Astrocyte of the spinal cord (primary cell): ENCODE results near the gene ITGB7.

Experiments
- DNase-seq: peaks from one replicate; pipeline ENCODE4 v3.0.0; 2011; ENCODE audit warnings: low read depth, low spot score
- H3K4me3 ChIP-seq: 2 replicates; pipeline ENCODE4 v1.5.1; 2011; ENCODE audit warnings: low read depth, mild to moderate bottlenecking, low read length, moderate library complexity
- in situ Hi-C: cut with HindIII; loops from 2 replicates; pipeline ENCODE4 v1.10.0; 2017; ENCODE audit warnings: low sequenced_read_pairs
- TF ChIP-seq, protein P1 (sequence below): IDR thresholded peaks from 2 replicates; pipeline ENCODE4 v1.5.1; 2012; ENCODE audit warnings: low read depth, mild to moderate bottlenecking, low read length, inconsistent platforms

ITGB7 gene

DNA sequence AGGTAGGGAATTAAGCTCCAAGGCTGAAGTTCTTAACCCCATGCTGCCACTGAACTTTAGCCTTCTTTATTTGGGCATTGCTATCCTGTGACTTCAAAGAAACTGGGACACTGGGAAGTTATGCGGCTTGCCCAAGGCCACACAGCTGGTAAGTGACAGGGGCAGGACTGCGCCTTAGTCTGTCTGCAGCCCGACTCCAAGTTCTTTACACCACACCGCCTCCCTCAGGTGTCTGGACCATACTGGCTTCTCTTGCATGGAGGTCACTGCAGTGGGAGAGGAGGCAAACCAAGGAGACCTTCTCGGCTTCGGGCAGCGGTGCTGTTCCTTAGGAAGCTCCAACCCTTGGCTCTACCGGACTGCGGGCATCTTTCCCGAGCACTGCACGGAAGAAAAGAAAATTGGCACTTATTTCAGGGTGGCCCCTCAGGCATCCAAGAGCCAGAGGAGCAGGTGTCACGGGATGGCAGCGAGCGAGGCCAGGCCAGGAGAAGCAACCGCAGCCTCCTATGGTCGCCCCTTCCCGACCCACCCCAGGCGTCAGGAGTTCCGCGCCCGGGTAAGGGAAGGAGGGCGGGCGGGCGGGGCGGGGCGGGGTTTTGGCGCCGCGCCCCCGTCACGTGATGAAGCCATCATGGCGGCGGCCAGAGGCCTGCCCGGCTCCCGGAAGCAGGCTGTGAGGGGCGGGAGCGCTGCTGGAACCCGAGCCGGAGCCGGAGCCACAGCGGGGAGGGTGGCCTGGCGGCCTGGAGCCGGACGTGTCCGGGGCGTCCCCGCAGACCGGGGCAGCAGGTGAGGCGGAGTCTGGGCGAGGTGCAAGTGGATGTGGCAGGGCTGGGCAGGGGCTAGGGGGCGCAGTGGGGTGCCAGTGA lies 44.7 kb upstream of the ITGB7 start:
- H3K4me3 ChIP-seq, result peak overlapping the region; percentile 86
- in situ Hi-C loops, result no loop called here
- TF ChIP-seq, protein P1, sequence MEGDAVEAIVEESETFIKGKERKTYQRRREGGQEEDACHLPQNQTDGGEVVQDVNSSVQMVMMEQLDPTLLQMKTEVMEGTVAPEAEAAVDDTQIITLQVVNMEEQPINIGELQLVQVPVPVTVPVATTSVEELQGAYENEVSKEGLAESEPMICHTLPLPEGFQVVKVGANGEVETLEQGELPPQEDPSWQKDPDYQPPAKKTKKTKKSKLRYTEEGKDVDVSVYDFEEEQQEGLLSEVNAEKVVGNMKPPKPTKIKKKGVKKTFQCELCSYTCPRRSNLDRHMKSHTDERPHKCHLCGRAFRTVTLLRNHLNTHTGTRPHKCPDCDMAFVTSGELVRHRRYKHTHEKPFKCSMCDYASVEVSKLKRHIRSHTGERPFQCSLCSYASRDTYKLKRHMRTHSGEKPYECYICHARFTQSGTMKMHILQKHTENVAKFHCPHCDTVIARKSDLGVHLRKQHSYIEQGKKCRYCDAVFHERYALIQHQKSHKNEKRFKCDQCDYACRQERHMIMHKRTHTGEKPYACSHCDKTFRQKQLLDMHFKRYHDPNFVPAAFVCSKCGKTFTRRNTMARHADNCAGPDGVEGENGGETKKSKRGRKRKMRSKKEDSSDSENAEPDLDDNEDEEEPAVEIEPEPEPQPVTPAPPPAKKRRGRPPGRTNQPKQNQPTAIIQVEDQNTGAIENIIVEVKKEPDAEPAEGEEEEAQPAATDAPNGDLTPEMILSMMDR, result peak; percentile 45
- peak; percentile 74 for DNase-seq

DNA sequence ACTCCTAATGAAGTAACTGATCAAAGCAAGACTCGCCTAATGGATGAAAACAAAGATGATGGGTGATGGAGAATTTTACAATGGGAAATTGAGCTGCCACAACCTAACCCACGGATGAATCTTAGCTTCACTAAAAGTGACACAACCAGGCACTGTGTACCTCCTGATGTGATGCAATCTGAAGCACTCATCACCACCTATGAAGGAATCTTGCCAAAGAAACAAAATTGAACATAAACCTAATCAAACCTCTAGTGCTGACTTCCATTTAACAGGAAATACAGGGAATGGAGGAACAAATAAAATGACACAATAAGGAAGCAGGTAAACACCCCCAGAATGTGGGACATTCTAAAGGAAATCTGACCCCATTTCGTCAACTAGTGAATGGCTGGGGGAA lies 38.2 kb upstream of the ITGB7 start:
- in situ Hi-C loops, result no loop called here
- H3K4me3 ChIP-seq, result no peak overlapping the region
- no peak for DNase-seq
- TF ChIP-seq, protein P1, result no peak

DNA sequence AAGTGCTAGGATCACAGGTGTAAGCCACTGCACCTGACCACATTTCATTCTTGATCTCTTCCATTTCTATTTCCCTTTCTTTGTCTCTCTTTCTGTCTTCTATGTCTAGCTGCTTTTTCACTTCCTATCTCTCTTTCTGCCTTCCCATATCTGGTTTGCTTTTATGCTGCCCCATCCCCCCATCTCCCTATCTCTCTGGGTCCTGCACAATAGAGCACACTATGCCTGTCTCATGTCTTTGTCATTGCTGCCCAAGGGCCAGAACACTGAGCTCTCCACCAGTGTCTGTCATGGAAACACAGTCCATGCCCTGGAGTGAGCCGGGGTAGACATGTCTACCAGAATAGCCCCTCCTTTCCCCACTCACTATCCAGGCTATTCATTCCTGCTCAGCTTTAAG lies 37.3 kb upstream of the ITGB7 start:
- DNase-seq, result no peak
- no peak overlapping the region for H3K4me3 ChIP-seq
- in situ Hi-C loops, result no loop called here
- TF ChIP-seq, protein P1, result no peak

DNA sequence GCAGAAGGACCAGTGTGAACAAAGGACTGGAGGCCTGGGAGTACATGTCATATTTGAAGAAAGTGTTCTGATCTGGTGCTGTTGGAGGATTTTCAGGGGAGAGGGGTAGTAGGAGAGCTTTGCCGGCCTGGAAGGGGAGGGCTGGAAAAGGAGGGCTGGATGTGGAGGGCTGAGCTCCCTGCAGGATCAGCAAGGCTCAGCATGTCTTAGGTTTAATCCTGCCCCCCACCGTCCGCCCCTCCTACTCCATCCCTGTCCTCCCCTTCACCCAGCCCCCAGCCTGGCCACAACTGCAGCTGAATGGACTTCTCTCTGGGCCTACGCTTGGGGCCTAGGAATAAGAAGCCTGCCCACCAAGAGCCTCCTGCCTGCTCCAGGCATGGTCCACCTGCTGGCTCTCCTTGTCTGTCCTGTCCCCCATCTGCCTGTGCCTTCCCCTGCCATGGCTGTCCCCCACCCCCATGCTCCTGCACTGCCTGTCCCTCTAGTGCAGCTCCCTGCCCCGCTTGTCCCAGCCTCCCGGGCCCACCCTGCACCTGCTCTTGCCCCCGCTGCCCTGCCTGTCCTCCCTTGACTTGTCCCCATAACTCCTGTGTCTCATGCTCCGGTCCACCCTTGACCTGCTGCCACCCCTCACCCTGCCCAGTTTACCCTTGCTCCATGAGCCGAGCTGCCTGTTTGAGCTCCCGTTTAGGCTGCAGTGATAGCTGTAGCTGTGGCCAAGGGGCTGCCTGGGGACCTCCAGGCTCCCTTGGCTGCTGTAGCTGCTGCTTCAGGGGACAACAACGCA lies 34.8 kb upstream of the ITGB7 start:
- DNase-seq, result no peak
- in situ Hi-C loops, result no loop called here
- TF ChIP-seq, protein P1, result no peak
- no peak overlapping the region for H3K4me3 ChIP-seq

DNA sequence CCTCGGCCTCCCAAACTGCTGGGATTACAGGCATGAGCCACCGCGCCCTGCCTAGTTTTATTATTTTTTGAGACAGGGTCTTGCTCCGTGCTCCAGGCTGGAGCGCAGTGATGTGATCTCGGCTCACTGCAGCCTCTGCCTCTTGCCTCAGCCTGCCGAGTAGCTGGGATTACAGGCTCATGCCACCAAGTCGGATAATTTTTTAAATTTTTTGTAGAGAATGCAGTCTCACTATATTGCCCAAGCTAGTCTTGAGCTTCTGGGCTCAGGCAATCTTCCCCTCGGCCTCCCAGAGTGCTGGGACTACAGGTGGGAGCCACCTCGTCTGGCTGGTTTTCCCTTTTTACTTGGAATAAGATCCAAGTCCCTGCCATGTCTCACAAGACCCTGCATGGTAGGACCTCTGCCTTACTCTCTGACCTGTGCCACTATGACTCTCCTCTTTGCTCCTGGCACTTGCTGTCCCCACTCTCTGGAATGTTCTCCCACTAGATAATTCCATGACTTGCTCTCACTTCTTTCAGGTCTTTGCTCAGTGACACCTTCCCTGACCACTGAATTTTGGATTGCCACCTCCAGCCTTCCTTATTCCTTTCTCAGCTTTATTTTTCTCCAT lies 32.7 kb upstream of the ITGB7 start:
- no peak overlapping the region for H3K4me3 ChIP-seq
- DNase-seq, result no peak
- in situ Hi-C loops, result no loop called here
- TF ChIP-seq, protein P1, result no peak

DNA sequence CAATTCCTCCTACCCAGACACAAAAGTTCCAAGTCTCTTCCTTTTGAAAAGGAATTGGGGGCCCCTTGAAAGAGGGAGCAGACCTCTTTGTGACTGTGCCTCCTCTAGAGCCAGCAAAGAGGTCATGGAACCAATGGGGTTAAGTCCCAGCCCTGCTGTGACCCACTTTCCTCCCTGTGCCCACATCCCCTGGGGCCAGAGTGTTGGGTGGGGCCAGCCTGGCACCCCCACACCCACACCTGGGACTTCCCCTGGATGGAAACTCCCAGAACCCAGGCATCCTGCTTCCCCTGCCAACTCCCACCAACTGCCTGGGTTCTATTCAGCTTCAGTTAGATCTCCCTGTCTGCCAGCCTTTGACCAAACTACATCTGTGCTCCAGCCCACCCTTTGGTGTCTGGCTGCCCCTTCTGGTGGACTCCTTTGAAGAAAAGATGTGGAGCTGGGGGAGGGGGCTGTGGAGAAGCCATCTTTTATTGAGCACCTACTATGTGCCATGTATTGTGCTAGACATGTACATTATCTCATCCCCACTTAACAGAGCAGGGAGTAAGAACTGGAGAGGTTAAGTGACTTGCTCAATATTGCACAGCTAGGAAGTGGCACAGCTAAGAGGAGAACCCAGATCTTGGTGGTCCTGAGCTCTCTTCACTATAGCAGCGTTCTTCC lies 29.5 kb upstream of the ITGB7 start:
- in situ Hi-C loops, result no loop called here
- no peak overlapping the region for H3K4me3 ChIP-seq

More for the DNA sequence above, 29.5 kb upstream of the ITGB7 start:
- no peak for DNase-seq
- TF ChIP-seq, protein P1, result no peak
